ENCODE data around the gene CFI. TPM values are rescaled to one million over a fixed set of nuclear protein-coding genes. Genes with fewer than 3 reads are reported as not detected.

Gene CFI
- total RNA-seq, 3 donors from 2014 or later (not counting 1 experiment from before 2014, with no cell fraction given) = not detected

DNA sequence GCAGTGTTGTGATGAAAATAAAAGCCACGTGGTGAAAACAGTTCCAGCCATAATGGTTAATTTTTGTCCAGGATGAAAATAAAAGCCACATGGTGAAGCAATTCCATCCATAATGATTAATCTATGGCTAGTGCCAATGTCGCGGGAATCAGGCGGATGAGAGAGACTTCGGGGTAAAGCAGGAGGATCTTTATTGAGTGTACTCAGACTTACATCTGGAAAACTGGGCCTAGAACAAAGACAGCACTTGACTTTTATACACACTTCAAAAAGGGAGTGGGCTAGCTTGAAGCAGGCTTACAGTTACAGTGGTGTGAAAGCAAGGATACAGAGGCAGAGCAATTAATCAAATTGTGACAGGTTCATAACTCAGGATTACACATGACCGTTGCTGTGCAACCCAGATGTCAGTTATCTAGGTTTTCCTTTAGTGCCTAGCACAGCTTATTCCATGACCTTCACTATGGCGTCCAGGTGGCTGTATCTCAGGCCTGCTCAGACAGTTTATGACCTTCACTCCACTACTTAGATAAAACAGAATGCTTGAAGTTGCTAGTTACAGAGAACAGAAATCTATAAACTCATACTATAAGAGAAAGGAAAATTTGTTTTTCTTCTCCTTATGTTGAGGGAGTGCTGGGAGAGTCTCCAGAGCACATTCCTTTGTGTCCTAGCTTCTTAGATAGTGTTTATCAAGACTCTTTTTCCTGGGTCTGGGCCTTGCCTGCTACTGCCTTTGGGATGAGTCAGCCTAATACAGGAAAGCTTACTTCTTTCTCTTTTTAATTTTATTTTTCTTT lies 66.0 kb downstream of the CFI start:
- intact Hi-C loops (cut with micrococcal nuclease) = no loop called here
- WGBS (ENCODE audit: insufficient coverage) = 94% methylated on average over 6 of the region's 7 CpGs
- Histone ChIP-seq H3K4me1 (ENCODE audit: control insufficient read depth, insufficient read depth, low read length) (no peaks in the 10 kb centered on the region), H3K9me3 (ENCODE audit: control insufficient read depth, insufficient read depth, low read length) (no peaks in the 10 kb centered on the region), H3K4me3 (ENCODE audit: low read length) (no peak overlapping the region), H3K27ac (ENCODE audit: low read length) (no peak overlapping the region), H3K27me3 (ENCODE audit: control insufficient read depth, insufficient read depth, low read length) (no peaks in the 10 kb centered on the region), H3K36me3 (ENCODE audit: control insufficient read depth, insufficient read depth, low read length) (no peaks in the 10 kb centered on the region)
- TF ChIP-seq, protein P1, sequence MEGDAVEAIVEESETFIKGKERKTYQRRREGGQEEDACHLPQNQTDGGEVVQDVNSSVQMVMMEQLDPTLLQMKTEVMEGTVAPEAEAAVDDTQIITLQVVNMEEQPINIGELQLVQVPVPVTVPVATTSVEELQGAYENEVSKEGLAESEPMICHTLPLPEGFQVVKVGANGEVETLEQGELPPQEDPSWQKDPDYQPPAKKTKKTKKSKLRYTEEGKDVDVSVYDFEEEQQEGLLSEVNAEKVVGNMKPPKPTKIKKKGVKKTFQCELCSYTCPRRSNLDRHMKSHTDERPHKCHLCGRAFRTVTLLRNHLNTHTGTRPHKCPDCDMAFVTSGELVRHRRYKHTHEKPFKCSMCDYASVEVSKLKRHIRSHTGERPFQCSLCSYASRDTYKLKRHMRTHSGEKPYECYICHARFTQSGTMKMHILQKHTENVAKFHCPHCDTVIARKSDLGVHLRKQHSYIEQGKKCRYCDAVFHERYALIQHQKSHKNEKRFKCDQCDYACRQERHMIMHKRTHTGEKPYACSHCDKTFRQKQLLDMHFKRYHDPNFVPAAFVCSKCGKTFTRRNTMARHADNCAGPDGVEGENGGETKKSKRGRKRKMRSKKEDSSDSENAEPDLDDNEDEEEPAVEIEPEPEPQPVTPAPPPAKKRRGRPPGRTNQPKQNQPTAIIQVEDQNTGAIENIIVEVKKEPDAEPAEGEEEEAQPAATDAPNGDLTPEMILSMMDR (IDR thresholded peaks at IDR 0.05) = no peak
- no peak overlapping the region for H3K27ac Mint-ChIP-seq
- no peaks in the 10 kb centered on the region for H3K9me3 Mint-ChIP-seq
- H3K27me3 Mint-ChIP-seq (ENCODE audit: low read depth in 2 of 2) = peaks cover 12 to 29% of the 10 kb centered on the region in 2 donors
- no peaks in the 10 kb centered on the region for H3K36me3 Mint-ChIP-seq
- no peak overlapping the region for H3K4me3 Mint-ChIP-seq
- DNase-seq (no peak), ATAC-seq (no peak)
- H3K4me1 Mint-ChIP-seq = no peaks in the 10 kb centered on the region

DNA sequence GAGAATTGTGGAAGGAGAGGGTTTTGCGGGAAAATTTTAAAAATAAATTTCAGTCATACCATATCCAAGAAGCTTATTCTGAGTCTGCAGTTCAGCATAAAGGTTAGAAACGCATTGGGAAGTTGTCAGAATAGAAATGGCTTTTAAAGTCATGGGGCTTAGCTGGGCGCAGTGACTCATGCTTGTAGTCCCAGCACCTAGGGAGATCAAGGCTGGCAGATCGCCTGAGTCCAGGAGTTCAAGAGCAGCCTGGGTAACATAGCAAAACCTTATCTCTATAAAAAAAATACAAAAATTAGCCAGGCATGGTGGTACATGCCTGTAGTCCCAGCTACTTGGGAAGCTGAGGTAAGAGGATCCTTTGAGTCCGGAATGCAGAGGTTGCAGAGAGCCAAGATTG lies 68.1 kb downstream of the CFI start:
- Histone ChIP-seq H3K4me3 (ENCODE audit: low read length) (no peak overlapping the region), H3K4me1 (ENCODE audit: control insufficient read depth, insufficient read depth, low read length) (peaks cover 9% of the 10 kb centered on the region), H3K27ac (ENCODE audit: low read length) (no peak overlapping the region), H3K36me3 (ENCODE audit: control insufficient read depth, insufficient read depth, low read length) (no peaks in the 10 kb centered on the region), H3K9me3 (ENCODE audit: control insufficient read depth, insufficient read depth, low read length) (no peaks in the 10 kb centered on the region), H3K27me3 (ENCODE audit: control insufficient read depth, insufficient read depth, low read length) (no peaks in the 10 kb centered on the region)
- ATAC-seq (no peak), DNase-seq (no peak)
- intact Hi-C loops (cut with micrococcal nuclease) = no loop called here
- H3K4me1 Mint-ChIP-seq = peaks cover 7 to 9% of the 10 kb centered on the region in 2 donors
- H3K9me3 Mint-ChIP-seq = no peaks in the 10 kb centered on the region
- H3K27ac Mint-ChIP-seq = no peak overlapping the region
- peaks cover 2 to 9% of the 10 kb centered on the region in 2 donors for H3K27me3 Mint-ChIP-seq (ENCODE audit: low read depth in 2 of 2)
- 89% methylated on average over 4 of the region's 5 CpGs for WGBS (ENCODE audit: insufficient coverage)
- H3K4me3 Mint-ChIP-seq = no peak overlapping the region
- TF ChIP-seq, protein P1 (IDR thresholded peaks at IDR 0.05) = no peak
- no peaks in the 10 kb centered on the region for H3K36me3 Mint-ChIP-seq

DNA sequence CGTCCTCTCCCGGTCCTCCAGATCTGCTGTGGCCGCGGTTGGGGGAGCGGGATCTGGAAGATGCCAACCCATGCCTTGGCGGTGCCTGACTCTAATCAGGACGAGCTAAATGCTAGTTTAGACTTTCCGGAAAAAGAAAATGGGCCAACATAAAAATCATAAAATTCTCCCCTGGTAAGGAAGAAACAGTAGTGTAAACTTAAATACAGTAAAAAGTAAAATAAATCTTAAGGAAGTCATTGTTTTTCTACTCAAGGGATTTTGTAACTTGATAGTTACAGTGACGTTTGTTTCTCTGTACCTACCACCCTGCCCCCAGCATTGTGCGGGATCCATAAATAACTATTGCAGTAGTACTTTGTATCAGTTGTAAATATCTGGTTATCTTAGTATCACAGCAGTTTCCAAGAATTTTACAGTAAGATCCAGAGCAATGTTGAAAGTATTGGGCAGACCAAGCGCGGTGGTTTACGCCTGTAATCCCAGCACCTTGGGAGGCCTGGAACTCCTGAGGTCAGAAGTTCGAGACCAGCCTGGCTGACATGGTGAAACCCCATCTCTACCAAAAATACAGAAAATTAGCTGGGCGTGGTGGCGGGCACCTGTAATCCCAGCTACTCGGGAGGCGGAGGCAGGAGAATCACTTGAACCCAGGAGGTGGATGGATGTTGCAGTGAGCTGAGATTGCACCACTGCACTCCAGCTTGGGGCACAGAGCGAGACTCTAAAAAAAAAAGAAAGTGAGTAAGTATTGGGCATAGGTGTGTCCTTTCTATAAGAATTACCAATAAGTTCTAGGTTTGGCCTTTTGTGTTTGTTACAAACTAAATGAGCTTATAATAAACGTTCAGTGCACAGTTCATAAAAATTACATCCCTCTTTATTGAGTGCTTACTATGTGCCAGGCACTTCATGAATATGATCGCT lies 70.9 kb downstream of the CFI start:
- peak overlapping the region; percentile 82 for H3K4me3 Mint-ChIP-seq
- intact Hi-C loops (cut with micrococcal nuclease) = no loop called here
- no peaks in the 10 kb centered on the region for H3K9me3 Mint-ChIP-seq
- DNase-seq = no peak
- peaks cover 9% of the 10 kb centered on the region for H3K4me1 ChIP-seq (ENCODE audit: control insufficient read depth, insufficient read depth, low read length)
- peaks cover 17 to 24% of the 10 kb centered on the region in 2 donors for H3K4me1 Mint-ChIP-seq
- H3K27me3 ChIP-seq (ENCODE audit: control insufficient read depth, insufficient read depth, low read length) = no peaks in the 10 kb centered on the region
- peak overlapping the region; percentile 17 for H3K27ac ChIP-seq (ENCODE audit: low read length)
- H3K9me3 ChIP-seq (ENCODE audit: control insufficient read depth, insufficient read depth, low read length) = no peaks in the 10 kb centered on the region
- TF ChIP-seq, protein P1 (IDR thresholded peaks at IDR 0.05) = no peak
- H3K4me3 ChIP-seq (ENCODE audit: low read length) = peak overlapping the region; percentile 52
- H3K36me3 ChIP-seq (ENCODE audit: control insufficient read depth, insufficient read depth, low read length) = no peaks in the 10 kb centered on the region
- no peaks in the 10 kb centered on the region for H3K36me3 Mint-ChIP-seq
- H3K27me3 Mint-ChIP-seq (ENCODE audit: low read depth in 2 of 2) = peaks cover 0 to 2% of the 10 kb centered on the region in 2 donors
- H3K27ac Mint-ChIP-seq = peak overlapping the region; percentile 21 to 71
- 62% methylated on average over 18 of the region's 21 CpGs for WGBS (ENCODE audit: insufficient coverage)
- no peak for ATAC-seq
